Right hindlimb (tissue), 1 donor: ENCODE results near the gene CALML3.
A peak's percentile ranks its signal among the peaks of the same experiment; 100 is the strongest.

ENCODE experiments used
- DNase-seq: peaks from one replicate; pipeline ENCODE4 v3.0.0-alpha.2; 2018

Gene CALML3

DNA sequence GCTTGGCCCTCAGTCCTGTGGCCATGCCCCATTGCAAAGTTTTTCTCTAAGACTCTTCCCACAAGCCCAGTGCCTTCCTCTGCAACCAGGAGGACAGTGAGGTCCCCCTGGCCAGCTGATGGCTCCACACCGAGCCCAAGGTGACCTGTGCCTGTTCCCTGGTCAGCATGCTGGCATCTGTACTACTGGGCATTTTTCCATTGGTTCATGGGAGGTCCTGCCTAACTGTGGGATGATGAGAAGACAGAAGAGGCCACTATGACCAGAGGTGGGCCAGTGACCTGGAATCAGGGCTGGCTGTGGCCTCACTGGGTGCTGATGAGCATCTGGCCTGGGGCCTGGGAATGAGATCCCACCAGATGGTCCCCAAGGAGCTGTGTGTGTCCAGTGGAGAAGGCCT, 20.2 kb downstream of the CALML3 start:
- no peak for DNase-seq

DNA sequence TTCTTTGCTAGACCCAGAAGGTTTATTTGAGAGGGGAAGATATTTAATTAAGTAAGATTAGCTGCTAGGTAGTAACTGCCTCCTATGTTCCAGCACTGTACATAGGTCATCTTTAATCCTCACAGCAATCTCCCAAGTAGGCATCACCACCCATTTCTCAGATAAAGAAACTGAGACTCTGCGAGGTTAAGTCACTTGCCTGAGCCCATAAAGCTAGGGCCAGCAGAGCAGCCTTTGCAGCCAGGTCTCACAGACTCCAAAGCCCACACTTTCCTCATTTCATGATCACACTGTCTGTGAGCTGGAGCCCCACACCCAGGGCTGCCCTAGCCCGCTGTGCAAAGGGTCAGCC, 20.6 kb downstream of the CALML3 start:
- no peak for DNase-seq

DNA sequence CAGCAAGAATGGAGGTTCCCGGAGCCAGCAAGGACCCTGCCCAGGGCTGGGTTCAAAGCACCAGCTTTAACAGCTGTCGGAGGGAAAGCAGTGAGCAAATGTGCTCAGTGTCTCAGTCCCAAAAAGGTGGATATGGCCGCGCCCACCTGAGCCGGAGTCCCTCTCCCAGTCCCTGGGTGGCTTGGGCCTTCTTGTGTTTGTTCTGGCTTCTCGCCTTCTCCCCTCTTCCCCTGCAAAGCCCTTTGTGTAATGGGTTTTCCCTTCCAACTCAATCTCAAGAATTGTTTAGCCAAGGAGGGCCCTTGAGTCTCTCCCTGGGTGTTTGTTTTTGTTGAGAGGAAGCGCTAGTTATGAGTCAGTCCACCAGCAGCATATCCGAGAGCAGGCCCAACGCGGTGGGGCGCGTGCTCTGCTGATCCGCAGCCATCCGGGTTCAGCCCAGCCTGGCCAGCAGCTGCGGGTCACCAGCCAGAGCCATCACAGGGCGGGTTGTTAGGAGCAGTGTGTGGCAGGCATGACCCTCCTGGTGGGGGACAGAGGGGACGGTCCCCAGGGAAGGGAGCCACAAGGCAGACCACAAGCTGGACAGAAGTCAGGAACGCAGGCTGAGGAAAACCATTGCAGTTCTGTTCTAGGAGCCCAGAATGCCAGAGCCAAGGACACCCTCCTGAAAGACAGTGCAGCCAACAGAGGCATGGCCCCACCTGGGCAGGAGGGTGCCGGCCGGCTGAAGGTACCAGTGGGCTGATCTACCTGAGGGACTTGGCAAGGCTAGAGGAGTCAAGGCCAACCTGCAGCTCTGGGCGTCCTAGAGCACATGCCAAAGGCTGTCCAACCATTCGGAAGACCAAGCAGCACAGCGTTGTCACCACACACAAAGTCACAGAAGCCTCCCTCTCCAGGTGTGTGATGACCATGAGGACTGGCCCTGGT, 21.3 kb downstream of the CALML3 start:
- DNase-seq: peak; percentile 64

DNA sequence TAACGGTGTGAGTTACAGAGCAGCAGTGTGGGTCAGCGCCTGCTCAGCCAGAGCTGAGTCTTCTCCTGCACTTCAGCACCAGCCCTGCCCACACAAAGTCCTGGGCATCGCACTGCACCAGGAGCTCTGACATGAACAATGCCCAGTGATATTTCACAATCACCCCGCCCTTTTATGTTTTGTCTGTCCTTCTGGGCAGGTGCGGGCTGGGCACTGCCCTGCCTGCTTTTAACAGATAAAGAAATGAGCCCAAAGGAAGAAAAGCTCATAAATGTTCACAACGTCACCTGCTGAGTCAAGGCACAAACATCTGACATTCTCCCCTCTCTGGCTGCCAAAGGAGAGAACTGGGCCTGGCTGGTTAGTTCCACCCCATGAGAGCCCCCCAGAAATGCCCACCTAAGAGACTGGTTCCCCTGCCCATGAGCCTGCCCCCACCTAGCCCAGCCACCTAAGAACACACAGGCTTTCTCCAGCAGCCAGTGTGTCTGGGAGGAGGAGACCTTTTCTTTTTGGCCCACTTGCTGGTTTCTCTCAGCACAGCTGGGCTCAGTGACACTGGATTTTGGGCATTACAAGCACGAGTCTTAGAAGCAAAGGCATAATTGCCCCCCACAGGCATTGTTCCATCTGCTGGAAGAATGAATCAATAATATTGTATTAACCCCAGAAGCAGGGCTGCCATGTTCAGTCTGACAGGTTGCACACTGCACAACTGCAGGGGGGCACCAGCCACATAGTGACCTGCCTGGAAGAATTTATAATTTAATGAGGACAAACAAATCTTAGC, 22.3 kb downstream of the CALML3 start:
- no peak for DNase-seq

DNA sequence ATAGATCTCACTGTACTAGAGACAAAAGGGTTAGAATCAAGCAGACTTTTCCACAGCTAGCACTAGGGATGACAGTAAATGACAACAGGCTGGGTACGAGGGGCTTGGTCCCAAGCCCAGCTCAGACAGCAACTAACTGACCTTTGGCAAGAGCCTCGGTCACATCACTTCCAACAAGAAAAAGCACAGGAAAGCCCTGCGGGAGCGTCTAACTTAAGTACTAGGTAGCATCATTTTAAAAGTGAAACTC, 22.8 kb downstream of the CALML3 start:
- no peak for DNase-seq

DNA sequence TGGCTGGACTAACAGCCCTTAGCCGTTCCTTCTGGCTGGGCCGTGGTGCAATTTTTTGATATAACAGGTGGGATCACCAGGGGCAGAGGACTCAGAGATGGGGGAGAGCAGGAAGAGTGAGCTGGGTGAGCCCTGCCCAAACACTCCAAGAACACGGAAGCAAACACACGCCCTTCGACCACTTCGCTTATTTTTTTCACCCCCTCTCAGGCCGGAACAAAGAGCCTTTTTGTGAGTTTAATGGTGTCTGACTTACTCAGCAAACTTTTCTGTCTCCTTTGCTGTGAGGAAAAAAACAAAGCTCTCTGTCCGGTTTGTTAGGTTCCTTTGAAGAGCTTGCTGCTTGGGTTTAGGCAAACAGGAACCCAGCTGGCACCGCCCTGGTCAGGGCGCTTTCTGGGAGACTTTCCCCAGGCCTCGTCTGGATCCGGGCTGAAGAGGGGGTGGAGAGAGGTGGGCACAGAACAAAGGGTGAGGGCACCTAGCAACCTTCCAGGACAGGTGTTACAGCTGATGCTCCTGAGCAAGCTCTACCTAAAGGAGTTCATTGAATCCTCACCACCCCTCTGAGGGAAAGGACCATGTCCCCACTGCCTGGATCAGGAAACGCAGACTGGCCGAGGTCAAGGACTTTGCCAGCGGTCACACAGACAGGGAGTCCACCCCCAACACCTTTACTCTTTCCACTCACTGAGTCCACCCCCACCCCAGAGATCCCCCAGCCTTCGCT, 23.3 kb downstream of the CALML3 start:
- DNase-seq: no peak

DNA sequence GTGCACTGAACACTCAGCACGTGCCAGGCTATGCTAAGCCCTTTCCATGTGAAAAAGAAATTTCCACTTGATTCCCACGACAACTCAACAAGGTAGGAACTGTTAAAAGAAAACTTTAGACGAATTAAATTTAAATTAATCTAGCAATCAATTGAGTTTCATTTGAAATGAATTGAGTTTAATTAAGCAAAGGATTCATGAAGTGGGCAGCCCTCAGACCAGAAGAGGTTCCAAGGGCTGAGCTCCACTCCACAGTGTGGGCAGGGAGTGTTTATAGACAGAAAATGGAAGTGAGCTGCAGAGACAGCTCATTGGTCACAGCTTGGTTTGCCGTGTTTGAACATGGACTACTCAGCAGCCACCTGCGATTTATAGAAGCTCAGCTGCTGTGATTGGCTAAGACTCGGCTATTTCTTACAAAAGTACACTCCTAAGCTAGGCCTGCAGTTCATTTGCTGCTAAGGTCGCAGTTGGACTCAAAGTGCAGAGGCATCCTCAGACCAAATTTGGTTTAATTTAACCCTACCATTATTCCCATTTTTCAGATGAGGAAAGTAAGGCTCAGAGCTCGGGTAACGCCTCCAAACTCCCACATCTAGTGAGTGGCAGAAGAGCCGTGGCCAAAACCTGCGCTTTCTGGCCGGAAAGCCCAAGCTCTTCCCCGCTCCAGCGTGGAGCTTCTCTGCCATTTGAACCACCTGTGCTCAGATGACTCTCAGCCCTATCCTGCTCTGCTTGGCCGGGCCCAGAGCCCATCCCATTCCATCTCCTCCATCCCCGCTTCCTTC, 24.9 kb downstream of the CALML3 start:
- DNase-seq: no peak

DNA sequence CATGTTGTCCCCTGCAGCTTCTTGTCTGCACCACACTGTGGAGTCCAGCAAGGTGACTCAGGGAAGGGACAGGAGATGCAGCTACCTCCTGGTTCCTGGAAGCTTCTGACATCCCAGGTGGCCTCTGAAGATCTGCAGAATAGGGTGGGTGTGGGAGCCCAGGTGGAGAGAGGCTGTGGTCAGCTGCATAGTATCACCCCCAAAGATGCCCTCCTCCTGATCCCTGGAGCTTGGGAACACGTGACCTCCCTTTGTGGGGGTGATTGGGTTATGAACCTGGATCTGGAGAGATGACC, 25.4 kb downstream of the CALML3 start:
- no peak for DNase-seq

DNA sequence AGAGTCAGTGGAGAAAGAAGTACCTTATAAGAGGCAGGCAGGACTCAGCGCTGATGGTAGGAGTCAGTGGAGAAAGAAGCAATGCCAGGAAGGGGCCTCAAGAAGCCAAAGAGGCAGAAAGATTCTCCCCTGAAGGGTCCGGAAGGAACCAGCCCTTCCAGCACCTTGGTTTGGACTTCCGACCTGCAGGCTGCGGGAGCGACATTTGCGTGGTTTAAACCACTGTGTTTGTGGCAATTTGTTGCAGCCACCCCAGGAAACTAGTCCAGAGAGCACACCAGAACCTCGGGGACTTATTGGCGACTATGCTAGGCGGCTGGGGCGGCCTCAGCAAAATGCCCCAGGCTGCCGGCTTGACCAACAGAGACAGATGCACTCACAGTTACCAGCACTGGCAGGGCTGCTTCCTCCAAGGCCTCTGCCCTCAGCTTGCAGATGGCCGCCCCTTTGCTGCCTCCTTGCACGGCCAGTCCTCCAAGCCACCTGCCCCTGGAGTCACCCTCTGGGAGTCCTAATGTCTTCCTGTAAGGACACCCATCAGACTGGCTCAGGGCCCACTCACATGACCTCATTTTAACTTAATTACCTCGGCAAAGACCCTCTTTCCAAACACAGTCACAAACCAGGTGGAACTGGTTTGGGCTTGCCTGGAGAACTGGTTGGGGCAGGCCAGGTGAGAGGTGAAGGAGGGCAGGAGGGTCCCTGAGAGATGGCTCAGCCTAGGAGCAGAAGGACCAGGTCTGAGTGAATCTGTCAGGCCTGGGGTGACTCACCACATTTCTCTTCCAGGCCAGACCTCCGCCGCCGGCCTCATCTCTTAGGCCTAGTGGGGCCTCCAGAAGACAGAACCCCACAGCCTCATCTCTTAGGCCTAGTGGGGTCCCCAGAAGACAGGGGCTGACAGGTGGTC, 26.1 kb downstream of the CALML3 start:
- no peak for DNase-seq

DNA sequence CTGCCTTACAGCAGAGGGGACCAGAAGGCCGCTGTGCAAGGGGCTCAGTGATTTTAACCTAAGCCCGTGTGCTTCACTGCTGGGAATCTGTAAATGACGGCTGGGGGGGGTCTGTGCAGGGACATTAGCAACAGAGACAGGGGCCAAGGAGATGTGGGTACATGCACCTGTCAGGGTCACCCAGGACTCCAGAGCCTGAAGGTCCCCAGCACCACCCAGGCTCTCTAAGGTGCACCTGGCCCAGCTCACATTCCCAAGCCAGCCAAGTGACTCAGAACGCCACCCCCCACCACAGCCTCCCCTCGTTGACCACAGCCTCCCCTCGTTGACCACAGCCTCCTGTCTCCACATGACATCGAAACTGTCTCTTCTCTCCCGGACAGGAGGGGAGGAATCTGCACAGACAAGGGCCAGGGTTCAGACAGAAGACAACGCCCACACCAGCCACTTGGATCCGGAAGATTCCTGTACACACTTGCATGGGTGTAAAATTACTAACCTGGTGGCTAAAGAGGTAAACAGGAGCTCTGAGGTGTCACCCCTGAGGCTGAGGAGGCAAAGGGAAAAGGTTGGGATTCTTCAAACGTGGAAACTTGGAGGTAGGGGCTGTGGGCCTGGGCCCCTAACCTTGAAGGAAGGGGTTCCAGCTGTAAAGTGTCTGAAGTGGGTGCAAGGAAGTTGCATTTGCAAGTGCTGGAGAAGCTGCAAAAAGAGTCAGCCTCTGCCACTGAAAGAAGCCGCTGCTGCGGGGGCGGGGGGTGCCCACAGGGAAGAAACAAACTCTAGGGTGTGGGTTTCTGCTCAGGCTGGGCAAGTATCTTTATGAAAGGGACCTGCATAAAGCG, 27.0 kb downstream of the CALML3 start:
- no peak for DNase-seq

DNA sequence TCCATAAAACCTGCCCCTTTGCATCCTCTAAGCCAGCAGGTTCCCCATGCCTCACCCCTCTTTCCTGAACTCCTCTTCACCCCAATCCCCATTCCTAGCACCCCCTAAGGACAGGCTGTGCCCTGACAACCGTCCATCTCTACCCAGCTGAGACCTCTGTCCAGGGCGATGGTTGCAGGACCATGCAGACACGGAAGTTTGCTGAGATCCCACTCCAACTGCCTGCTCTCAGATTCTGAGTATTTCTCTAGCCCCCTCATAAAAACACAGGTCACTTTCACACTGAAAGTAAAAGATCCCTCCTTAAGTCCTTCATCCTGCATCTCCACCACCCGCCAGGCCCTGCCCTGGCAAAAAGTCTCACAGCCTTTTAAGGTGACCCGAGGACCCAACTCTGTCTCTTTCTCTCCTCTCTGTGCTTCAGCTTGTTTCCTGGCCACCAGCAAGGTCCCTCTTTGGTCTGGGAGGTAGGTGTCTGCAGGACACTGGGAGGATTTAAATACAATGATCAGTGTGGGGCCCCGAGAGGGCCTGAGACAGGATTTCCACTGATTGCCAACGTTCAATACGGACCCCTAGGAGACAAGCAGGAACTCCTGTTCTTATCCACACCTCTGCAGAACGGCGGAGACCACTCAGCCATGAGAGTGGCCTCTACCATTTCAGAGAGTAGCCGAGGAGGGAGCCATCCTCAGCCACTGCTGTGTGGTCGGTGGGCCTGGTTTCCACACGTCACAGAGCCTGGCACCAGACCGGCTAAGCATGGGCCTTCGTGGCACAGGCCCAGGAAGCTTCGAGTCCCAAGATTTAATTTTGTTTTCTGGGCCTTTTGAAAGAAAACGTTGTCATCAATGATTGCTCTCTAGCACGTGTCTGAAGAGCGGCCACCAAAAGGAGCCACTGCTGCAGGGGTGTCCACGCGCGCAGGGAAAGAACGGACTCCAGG, 27.9 kb downstream of the CALML3 start:
- DNase-seq: no peak

DNA sequence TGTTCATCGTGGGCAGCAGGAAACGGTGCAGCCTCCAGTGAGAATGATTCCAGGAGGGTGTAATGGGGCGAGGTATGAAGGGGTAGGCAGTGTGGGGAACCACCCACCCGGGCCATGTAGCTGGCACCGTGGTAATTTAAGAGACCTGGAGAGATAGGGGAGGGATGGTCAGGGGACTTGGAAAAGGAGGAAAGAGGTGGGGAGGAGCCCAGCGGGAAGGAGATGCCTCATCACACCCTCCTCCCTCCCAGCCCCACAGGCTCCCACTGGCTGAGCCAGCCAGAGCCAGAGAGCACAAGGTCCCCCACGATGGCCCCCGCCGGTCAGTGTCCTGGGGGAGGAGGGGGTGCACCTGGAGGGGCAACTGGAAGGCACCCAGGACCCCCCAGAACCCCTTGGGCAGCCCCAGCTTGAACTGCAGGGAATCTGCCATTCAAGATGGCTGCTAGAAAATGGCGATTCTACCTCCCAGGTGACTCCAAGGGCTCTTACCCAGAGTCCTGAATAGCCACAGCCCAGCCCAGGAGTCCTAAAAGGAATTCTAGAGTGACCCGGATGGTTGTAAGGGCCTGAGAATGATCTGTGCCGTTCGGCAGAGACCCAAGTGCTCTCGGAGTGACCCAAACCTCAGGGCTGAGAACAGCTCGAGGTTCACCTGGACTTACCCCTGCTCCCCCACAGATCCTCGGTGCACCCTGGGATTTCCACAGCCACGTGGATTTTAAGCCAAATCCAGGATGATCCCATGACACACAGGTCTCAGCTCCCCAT, 28.8 kb downstream of the CALML3 start:
- no peak for DNase-seq

DNA sequence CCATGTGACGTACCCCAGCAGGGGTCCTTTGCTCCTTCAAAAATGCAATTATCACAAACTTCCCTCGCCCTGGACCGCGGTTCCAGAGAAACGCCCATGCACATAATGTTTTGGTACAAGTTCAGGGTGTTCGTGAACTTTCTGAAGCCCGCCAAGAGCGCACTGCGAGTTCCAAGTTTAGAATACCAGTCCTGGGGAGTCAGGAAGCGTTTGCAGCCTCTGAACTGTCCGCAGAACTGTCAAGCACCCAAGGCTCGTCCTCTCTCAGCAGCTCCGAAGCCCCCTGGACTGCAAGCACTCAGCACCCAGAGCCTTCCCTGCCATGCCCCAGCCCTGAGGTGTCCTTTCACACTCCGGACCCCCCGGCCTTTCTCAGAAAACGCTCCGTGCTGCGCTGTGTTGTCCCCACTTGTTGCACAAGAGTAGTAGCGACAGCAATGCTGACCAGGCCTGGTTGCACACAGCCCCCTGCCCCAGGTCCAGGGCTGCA, 30.3 kb downstream of the CALML3 start:
- no peak for DNase-seq

DNA sequence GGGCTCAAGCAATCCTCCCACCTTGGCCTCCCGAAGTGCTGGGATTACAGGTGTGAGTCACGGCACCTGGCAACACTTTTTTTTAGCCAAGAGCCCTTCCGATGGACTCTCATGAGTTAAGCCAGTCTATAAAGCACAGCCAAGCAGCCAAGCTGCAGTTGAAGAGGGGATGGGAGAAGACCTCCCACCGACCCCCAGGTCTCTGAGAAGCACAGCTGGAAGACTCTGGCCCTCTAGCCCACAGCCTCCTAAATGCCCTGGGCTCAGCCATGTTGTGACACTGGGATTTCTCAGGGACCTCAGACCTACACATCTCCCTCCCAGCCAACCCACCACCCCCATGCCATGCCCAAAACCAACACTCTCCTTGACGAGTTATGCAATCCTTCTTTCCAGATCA, 31.1 kb downstream of the CALML3 start:
- no peak for DNase-seq

DNA sequence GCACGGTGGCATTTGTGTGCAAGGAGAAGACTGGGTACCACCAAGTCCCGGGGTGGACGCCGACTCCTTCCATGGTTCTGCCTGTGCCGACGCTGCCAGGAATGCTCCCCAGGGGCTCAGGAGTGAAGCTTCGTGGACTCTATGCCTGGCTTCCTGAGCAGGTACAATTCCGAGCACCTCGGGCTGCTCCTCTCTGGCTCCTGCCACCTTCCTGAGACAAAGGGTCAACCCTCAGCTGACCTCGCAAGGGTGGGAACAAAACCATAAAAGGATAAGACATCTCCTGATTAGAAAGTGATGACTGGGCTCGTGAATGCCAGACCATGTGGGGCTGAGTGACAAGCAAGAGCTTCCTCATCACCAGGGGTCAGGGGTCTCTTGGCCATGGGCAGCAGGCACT, 31.8 kb downstream of the CALML3 start:
- DNase-seq: no peak

DNA sequence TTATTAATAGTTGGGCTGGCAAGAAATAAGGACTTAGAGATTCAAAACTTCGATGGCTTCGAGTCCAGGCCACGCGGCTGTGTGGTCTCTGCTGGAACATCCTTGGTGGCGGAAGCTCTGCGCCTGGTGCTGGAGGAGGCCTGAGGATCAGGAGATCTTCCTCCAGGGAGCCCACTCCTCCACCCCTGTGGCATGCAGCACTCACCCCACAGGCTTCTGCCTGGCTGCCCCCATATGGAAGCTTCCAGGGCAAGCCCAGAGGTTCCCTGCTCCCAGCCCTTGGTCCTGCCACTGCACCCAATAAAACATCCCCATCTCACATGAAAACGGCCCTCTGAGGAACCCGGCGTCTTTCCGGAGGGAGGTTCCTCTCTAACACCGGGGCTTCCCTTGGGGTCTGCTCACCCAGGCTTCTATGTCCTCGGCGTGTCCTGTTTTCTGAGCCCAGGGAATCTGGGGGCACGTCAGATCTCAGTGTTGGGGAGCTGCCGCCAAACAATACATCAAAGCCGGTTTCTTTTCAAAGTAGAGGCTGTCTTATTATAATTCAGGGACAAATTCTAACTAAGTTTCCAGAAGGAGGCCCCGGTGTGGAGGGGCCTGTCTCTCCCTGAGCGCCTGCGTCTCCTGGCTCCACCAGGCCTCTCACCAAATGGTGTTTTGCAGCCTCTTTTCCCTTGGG, 32.4 kb downstream of the CALML3 start:
- DNase-seq: no peak

DNA sequence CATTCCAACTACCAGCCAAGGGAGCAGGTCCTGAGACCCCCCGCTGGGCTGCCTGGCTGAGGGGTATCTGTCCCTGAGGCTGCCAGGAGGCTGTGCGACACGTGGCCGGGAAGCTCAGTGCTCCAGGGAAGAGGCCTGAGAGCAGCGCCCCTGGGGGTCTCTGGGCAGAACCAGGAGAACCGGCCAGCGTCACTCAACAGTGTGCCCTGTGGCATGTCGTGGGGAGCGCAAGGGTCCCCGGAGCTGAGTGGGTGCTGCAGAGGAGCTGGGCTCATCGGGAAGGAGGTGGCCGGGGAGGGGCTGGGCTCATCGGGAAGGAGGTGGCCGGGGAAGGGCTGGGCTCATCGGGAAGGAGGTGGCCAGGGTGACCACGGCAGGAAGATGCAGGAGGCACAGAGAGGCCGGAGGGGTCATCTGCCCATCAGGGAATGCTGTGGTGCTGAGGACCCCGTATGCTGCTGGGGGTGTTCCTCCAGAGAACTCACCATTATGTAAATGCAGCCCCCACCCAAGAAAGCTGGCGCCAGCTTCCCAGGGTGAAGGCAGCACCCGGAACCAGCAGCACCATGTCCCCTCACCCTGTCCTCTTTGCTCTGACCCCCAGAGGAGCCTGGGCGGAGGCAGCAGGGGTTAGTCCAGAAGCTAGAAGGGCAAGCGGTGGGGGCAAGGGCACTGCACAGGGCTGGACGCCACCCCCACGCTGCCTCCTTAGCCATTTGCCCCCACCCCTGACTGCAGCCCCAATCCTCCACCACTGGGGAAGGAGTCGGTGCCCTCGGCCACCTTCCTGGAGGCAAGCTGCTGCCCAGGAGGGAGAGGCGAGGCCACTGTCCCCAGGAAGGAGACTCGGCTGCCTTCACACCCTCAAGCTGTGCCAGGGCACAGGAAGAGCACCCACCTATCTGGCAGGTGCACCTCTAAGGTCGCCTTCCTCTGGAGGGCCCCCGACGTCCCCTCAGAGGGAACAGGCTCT, 33.3 kb downstream of the CALML3 start:
- no peak for DNase-seq
